Measurements from ENCODE around the gene GPR158.

Gene GPR158

GRCh38 chr10:25209618-25210017, 34.8 kb downstream of the GPR158 start:
- no peak for FAIRE-seq
- no peak for TF ChIP-seq CTCF (IDR thresholded peaks at IDR 0.05; ENCODE audit: insufficient read depth, missing control alignments)
- no peak for DNase-seq (ENCODE audit: insufficient read length, low spot score)

GRCh38 chr10:25210265-25210664, 35.5 kb downstream of the GPR158 start:
- TF ChIP-seq CTCF (IDR thresholded peaks at IDR 0.05; ENCODE audit: insufficient read depth, missing control alignments), result no peak
- DNase-seq (ENCODE audit: insufficient read length, low spot score) (no peak), FAIRE-seq (no peak)

GRCh38 chr10:25220156-25220555, 45.4 kb downstream of the GPR158 start:
- DNase-seq (ENCODE audit: insufficient read length, low spot score) (no peak), FAIRE-seq (no peak)
- no peak for TF ChIP-seq CTCF (IDR thresholded peaks at IDR 0.05; ENCODE audit: insufficient read depth, missing control alignments)

DNA sequence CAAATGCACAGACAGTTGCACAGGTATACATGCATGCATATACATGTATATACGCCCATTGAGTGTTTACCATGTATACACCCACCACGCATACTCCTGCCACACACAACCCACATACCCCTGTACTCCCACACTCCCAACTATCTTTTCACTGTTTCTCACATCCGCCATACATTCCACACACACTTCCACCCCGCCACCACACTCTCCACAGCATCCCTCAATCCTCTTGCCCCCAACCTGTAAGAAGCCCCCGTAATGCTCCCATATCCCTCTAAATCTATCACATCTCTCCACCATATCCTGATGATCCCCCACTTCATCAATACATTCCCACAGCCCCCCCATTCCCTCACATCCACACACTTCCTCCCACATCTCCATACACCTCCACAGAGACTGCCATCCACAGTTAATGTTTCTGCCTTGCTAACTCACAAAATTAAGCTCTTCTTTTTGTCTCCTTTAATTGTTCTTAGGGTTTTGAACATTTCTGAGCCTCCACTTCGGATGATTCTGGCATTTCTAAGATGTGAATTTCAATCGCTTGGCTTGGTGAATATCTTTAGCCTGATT, 47.4 kb downstream of the GPR158 start:
- no peak for TF ChIP-seq CTCF (IDR thresholded peaks at IDR 0.05; ENCODE audit: insufficient read depth, missing control alignments)
- no peak for DNase-seq (ENCODE audit: insufficient read length, low spot score)
- FAIRE-seq, result no peak

- peak; percentile 94 for TF ChIP-seq CTCF (IDR thresholded peaks at IDR 0.05; ENCODE audit: insufficient read depth, missing control alignments)
- DNase-seq (ENCODE audit: insufficient read length, low spot score) (no peak), FAIRE-seq (peak; percentile 83)
Measured at GRCh38 chr10:25226775-25227682, 52.2 kb downstream of the GPR158 start.

GRCh38 chr10:25231751-25232150, 57.0 kb downstream of the GPR158 start:
- DNase-seq (ENCODE audit: insufficient read length, low spot score) (no peak), FAIRE-seq (no peak)
- TF ChIP-seq CTCF (IDR thresholded peaks at IDR 0.05; ENCODE audit: insufficient read depth, missing control alignments), result no peak

- no peak for DNase-seq (ENCODE audit: insufficient read length, low spot score)
- no peak for TF ChIP-seq CTCF (IDR thresholded peaks at IDR 0.05; ENCODE audit: insufficient read depth, missing control alignments)
- no peak for FAIRE-seq
Measured at GRCh38 chr10:25232204-25232603, 57.4 kb downstream of the GPR158 start.
